Left ventricle myocardium inferior (tissue), 1 donor: ENCODE data around the gene HIRIP3. TPM values are rescaled to one million over a fixed set of nuclear protein-coding genes. Genes with fewer than 3 reads are reported as not detected.

Experiments
- DNase-seq: peaks from one replicate; pipeline ENCODE4 v3.0.0-alpha.2; 2020
- H3K27ac ChIP-seq: fragments of 200-600 bp; replicated peaks from 2 replicates; pipeline ENCODE4 v1.8.0; 2021
- H3K27me3 ChIP-seq: fragments of 200-600 bp; 2 replicates; pipeline ENCODE4 v1.8.0; 2021; ENCODE audit warnings: low read depth
- H3K36me3 ChIP-seq: fragments of 200-600 bp; 2 replicates; pipeline ENCODE4 v1.8.0; 2021
- H3K4me1 ChIP-seq: fragments of 200-600 bp; 2 replicates; pipeline ENCODE4 v1.8.0; 2021
- H3K4me3 ChIP-seq: fragments of 200-600 bp; 2 replicates; pipeline ENCODE4 v1.8.0; 2021; ENCODE audit warnings: mild to moderate bottlenecking, moderate library complexity
- H3K9me3 ChIP-seq: fragments of 200-600 bp; replicated peaks from 2 replicates; pipeline ENCODE4 v1.8.0; 2021
- intact Hi-C: fragments of 100-400 bp; cut with micrococcal nuclease; formaldehyde crosslinking; loops from one replicate; pipeline ENCODE4 v1.11.0; 2022
- total RNA-seq: library from RNA; stranded (reverse); fragmentation: NEBNext Ultra II Directional; extraction: Animal tissue kit (Norgen Biotek cat#: 25700); gene quantifications from one replicate; pipeline ENCODE4 v1.2.1, GENCODE V29; 2021
- TF ChIP-seq, protein P1 (sequence below): fragments of 200-600 bp; IDR thresholded peaks from 2 replicates; pipeline ENCODE4 v1.8.0; 2021; ENCODE audit warnings: antibody characterized with exemption, mild to moderate bottlenecking, borderline replicate concordance
- donor health status: DM: no; HTN: yes; CAD: no; lungs with severe emphysema.

The HIRIP3 gene
- total RNA-seq, 1 donor from 2014 or later, result 18.8 TPM

DNA sequence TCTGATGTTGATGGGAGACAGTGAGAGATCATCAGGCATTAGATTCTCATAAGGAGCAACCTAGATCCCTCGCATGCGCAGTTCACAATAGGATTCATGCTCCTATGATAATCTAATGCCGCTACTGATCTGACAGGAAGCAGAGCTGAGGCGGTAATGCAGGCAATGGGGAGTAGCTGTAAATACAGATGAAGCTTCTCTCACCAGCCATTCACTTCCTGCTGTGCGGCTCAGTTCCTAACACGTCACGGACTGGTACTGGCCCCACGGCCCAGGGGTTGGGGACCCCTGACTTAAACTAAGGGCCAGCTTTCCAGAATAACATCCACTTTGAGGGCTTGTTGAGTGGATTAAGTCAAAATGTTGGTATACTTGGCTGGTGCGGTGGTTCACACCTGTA is 36.1 kb downstream of the HIRIP3 start:
- DNase-seq, result no peak
- Histone ChIP-seq H3K4me1 (peaks cover 27% of the 10 kb centered on the region), H3K27me3 (no peaks in the 10 kb centered on the region), H3K4me3 (no peak overlapping the region), H3K36me3 (no peaks in the 10 kb centered on the region), H3K9me3 (no peaks in the 10 kb centered on the region), H3K27ac (no peak overlapping the region)
- intact Hi-C loops, result no loop called here
- TF ChIP-seq, protein P1, sequence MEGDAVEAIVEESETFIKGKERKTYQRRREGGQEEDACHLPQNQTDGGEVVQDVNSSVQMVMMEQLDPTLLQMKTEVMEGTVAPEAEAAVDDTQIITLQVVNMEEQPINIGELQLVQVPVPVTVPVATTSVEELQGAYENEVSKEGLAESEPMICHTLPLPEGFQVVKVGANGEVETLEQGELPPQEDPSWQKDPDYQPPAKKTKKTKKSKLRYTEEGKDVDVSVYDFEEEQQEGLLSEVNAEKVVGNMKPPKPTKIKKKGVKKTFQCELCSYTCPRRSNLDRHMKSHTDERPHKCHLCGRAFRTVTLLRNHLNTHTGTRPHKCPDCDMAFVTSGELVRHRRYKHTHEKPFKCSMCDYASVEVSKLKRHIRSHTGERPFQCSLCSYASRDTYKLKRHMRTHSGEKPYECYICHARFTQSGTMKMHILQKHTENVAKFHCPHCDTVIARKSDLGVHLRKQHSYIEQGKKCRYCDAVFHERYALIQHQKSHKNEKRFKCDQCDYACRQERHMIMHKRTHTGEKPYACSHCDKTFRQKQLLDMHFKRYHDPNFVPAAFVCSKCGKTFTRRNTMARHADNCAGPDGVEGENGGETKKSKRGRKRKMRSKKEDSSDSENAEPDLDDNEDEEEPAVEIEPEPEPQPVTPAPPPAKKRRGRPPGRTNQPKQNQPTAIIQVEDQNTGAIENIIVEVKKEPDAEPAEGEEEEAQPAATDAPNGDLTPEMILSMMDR, result no peak

DNA sequence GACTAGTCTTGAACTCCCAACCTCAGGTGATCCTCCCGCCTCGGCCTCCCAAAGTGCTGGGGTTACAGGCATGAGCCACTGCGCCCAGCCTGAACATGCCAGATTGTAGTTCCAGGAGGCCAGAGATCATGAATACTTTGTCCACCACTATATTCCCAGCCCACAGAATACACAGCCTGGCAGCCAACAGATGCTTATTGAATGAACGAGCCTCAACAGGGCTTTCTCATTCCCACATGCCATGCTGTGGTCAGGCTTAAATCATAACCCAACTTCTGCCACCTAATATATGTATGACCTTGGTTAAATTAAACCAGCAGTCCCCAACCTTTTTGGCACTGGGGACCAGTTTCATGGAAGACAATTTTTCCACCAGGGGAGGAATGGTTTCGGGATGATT is 36.7 kb downstream of the HIRIP3 start:
- Histone ChIP-seq H3K9me3 (no peaks in the 10 kb centered on the region), H3K27ac (no peak overlapping the region), H3K27me3 (no peaks in the 10 kb centered on the region), H3K4me1 (peaks cover 24% of the 10 kb centered on the region), H3K36me3 (no peaks in the 10 kb centered on the region), H3K4me3 (no peak overlapping the region)
- no peak for DNase-seq
- intact Hi-C loops, result no loop called here
- TF ChIP-seq, protein P1, result no peak

DNA sequence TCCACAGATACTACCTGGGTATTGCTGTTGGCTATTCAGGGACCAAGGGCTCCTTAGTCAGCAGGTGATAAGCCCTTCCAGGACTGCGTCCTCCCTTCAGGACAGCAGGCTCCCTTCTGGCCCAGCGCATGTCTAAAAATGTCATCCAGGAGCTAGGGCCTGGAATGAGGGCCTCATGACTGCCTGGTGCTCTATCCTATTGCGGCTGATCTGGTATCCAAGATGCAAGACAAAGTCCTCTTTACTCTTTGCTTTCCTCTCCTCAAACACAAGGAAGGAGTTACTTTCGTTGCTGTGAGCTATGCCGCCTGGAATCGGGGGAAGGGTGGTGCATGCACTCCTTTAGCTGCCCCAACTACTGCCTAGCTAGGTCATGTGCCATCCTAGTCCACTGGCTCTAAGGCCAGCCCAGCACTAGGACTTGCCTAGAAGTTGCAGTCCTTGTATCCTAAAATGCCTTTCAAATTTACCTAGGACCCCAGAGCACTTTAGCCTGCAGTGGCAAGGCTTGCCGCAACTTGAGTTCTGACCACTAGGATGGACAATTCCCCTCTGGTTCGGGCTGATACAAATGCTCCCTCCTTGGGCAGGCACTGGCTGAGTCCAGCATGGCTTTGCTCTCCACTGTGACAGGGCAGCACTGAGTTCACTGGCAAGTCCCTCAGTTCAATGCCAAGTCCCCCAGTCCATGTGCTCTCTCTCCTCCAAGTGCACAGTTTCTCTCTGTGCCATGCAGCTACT is 43.6 kb downstream of the HIRIP3 start:
- DNase-seq, result no peak

DNA sequence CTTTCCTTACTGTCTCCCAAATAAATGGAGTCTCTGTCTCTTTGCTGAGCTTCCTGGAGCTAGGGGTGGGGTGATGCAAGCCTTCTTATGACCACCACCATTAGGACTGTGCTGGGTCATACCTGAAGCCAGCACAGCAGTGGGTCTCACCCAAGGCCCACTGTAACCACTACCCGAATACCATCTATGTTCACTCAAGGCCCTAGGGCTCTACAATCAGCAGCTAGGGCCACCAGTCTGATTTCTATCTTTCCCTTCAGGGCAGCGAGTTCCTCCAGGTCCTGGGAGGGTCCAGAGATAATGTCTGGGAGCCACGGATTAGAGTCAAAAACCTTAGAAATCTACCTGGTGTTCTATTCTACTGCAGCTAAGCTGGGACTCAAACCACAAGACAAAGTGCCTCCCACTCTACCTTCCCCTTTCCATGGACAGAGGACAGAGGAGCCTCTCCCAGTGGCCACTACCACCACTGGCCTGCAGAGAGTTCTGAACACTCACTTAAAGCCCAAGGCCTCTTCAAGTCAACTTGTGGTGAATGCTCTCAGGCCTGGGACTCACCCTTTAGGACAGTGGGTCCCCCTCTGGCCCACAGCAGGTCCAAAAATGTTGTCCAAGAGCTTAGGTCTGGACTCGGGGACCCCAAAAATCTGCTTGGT is 44.5 kb downstream of the HIRIP3 start:
- Histone ChIP-seq H3K4me1 (no peaks in the 10 kb centered on the region), H3K27me3 (no peaks in the 10 kb centered on the region), H3K36me3 (no peaks in the 10 kb centered on the region), H3K27ac (no peak overlapping the region), H3K9me3 (peaks cover 9% of the 10 kb centered on the region), H3K4me3 (no peak overlapping the region)
- DNase-seq, result no peak
- intact Hi-C loops, result no loop called here
- TF ChIP-seq, protein P1, result no peak

More for the DNA sequence above, 43.6 kb downstream of the HIRIP3 start:
- TF ChIP-seq, protein P1, result no peak
- Histone ChIP-seq H3K27me3 (no peaks in the 10 kb centered on the region), H3K4me1 (no peaks in the 10 kb centered on the region), H3K4me3 (no peak overlapping the region), H3K27ac (no peak overlapping the region), H3K9me3 (peaks cover 9% of the 10 kb centered on the region), H3K36me3 (no peaks in the 10 kb centered on the region)
- intact Hi-C loops, result no loop called here

DNA sequence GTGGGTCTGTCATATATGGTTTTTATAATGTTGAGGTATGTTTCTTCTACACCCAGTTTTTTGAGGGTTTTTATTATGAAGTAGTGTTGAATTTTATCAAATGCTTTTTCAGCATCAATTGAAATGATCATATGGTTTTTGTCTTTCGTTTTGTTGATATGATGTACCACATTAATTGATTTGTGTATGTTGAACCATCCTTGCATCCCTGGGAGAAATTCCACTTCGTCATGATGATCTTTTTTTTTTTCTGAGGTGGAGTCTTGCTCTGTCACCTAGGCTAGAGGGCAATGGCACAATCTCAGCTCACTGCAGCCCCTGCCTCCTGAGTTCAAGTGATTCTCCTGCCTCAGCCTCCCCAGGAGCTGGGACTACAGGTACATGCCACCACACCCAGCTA is 47.5 kb downstream of the HIRIP3 start:
- H3K4me1 ChIP-seq, result no peaks in the 10 kb centered on the region
- no peaks in the 10 kb centered on the region for H3K27me3 ChIP-seq
- H3K36me3 ChIP-seq, result no peaks in the 10 kb centered on the region
- H3K27ac ChIP-seq, result no peak overlapping the region
- DNase-seq, result no peak
- intact Hi-C loops, result no loop called here
- no peak overlapping the region for H3K4me3 ChIP-seq
- H3K9me3 ChIP-seq, result peaks cover 9% of the 10 kb centered on the region
- TF ChIP-seq, protein P1, result no peak
